Activated CD4-positive, alpha-beta memory T cell treated with anti-CD3 and anti-CD28 coated beads, Interleukin-2, amount 10 ng/mL, durations not matched to agents 7 days and 5 days (primary cell): ENCODE results near the gene BCAS3. TPM values are rescaled to one million over a fixed set of nuclear protein-coding genes. Genes with fewer than 3 reads are reported as not detected.
"Not testable (repeated sequence)": the region's sequence is repeated elsewhere in the genome, so short reads cannot be mapped to it uniquely, and the experiment has no call there.

Experiments
- CTCF ChIA-PET: fragments of 350-600 bp; sonication (Branson Sonifier 250); formaldehyde crosslinking; loops from one replicate; lab custom pipeline; 2021; ENCODE audit warnings: antibody characterized with exemption, inconsistent platforms; lab: Charles Lee
- POLR2A ChIA-PET: fragments of 350-600 bp; sonication (Branson Sonifier 250); formaldehyde crosslinking; loops from one replicate; lab custom pipeline; 2021; ENCODE audit warnings: antibody characterized with exemption; lab: Charles Lee
- DNase-seq: peaks from one replicate; pipeline ENCODE4 v3.0.0-alpha.2; 2020
- H3K27ac Mint-ChIP-seq: one replicate; pipeline ENCODE4 v1.8.0; 2021; ENCODE audit warnings: mild to moderate bottlenecking, mixed read lengths
- H3K27me3 Mint-ChIP-seq: one replicate; pipeline ENCODE4 v1.8.0; 2021; ENCODE audit warnings: mixed read lengths
- H3K36me3 Mint-ChIP-seq: one replicate; pipeline ENCODE4 v1.8.0; 2021; ENCODE audit warnings: low read depth, mixed read lengths
- H3K4me1 Mint-ChIP-seq: one replicate; pipeline ENCODE4 v1.8.0; 2021; ENCODE audit warnings: mixed read lengths
- H3K4me3 Mint-ChIP-seq: one replicate; pipeline ENCODE4 v1.8.0; 2021; ENCODE audit warnings: mild to moderate bottlenecking, mixed read lengths
- H3K9me3 Mint-ChIP-seq: one replicate; pipeline ENCODE4 v1.8.0; 2021; ENCODE audit warnings: mixed read lengths
- total RNA-seq, 2 experiments: library from RNA; stranded (reverse); gene quantifications; one replicate each; pipeline ENCODE4 v1.2.3, GENCODE V29; 2021

BCAS3 gene
- total RNA-seq, 2 experiments from 2014 or later: 16.2 to 19.8 TPM

DNA sequence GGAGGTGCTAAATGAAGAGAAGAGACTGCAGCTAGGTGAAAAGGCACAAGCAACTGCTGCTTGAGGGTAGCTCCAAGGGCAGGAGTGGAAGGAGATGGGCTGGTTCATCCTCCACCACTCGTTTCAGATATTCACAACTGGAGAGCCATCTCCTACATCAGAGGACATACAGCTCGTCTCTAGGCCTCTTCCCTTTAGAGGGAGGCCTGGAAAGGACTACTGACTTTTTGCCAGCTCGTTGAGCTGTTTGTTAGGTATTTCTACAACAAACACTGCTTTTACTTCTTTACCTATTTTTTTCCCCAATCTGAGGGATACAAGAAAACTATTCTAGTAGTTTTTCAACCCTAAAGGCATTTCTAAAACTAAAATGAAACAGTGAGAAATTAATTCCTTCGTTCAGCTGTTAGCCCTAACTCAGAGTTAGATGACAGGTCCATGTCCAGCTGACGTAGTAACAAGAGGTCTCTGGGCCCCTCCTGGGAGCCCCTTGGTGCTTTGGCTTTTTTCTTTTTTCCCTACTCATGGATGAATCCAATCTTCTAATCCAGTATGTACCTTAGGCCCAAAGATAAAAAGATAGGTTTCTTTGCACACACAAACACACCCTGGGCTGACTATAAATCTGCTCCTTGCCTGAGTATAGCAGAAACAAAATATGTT, 674.2 kb downstream of the BCAS3 start:
- Mint-ChIP-seq H3K27ac (no peak overlapping the region), H3K4me3 (no peak overlapping the region)
- POLR2A ChIA-PET: no interaction called here

DNA sequence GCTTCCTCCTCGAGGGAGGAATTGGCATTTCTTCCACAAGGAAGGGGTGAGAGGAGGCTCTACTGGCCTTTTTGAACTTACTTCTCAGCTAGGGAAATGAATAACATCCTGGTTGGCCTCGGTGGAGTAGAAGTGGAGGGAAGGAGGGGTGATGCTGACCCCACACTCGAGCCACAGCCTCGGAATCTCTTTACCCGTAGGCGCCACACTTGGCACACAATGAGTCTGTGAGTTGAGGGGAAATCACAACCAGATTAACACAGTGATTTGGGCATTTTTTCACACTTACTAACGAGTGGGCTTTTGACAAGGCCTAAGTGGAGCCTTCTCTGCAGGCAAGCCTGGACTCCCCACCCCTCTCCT, 674.7 kb downstream of the BCAS3 start:
- H3K4me1 Mint-ChIP-seq: no peaks in the 10 kb centered on the region
- H3K9me3 Mint-ChIP-seq: no peaks in the 10 kb centered on the region
- no peak for DNase-seq
- ChIA-PET CTCF (interaction anchor here (0.7 kb wide), 1 partner anchor 50 kb away, joined by 3 read pairs; no protein-coding TSS in a partner anchor), POLR2A (no interaction called here)
- no peak overlapping the region for H3K27ac Mint-ChIP-seq
- no peaks in the 10 kb centered on the region for H3K27me3 Mint-ChIP-seq
- H3K36me3 Mint-ChIP-seq: no peaks in the 10 kb centered on the region
- no peak overlapping the region for H3K4me3 Mint-ChIP-seq

More for the DNA sequence above, 674.2 kb downstream of the BCAS3 start:
- Mint-ChIP-seq H3K36me3 (no peaks in the 10 kb centered on the region), H3K4me1 (no peaks in the 10 kb centered on the region), H3K27me3 (no peaks in the 10 kb centered on the region), H3K9me3 (no peaks in the 10 kb centered on the region)
- CTCF ChIA-PET: interaction anchor here (0.7 to 1.6 kb wide), 2 partner anchors 11 to 51 kb away, joined by 3 to 4 read pairs; no protein-coding TSS in a partner anchor
- DNase-seq: no peak

DNA sequence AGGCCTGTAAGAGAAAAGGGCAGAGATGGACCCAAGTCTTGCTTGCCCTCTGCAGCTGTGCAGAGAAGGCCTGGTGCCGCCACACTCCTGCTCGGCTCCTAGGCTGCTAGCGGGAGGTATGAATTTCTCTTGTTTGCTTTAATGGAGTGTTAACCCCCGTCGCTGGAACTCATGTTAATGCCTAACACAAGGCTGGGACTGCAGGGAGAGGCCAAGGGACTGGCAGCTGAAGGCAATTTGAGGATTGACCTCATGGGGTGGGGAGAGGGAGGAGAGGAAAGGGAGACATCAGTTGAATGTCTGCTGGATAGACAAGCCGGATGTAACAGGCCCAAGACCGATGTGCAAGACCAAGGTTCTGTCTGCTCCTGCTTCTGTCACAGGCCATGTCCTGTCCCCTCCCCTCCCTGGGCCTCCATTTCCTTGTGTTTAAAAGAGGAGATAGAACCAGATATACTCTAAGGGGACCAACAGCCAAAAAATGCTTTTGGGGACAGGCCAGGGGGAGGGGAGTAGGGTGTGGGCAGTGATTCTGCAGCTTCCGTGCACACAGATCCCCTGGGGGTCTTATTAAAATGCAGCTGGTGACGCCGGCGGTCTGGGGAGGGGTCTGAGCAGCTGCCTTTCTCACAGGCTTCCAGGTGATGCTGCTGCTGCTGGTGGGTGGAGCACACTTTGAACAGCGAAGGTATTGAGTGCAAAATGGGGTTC, 675.3 kb downstream of the BCAS3 start:
- no peaks in the 10 kb centered on the region for H3K27me3 Mint-ChIP-seq
- no peaks in the 10 kb centered on the region for H3K9me3 Mint-ChIP-seq
- H3K4me3 Mint-ChIP-seq: no peak overlapping the region
- no peaks in the 10 kb centered on the region for H3K36me3 Mint-ChIP-seq
- POLR2A ChIA-PET: no interaction called here
- H3K27ac Mint-ChIP-seq: no peak overlapping the region
- CTCF ChIA-PET: no interaction called here
- no peak for DNase-seq
- H3K4me1 Mint-ChIP-seq: no peaks in the 10 kb centered on the region

DNA sequence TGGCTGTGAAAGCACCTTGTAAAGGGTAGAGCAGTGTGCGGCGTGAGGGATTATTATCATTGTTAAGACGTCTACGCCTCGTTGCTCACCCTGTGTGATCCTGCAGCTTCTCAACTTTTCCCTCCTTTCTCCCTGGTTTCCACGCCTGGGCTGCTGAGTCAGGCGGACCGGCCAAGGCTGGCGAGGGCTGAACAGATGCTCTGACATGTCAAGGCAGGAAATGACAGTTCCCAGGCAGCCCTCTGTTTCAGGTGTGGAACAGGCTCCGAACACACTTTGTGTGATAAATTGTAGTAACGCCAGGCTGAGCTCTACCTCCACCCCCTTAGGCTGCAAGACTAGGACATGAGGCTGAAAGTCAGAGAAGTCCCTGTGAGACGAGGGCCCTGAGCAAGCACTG, 676.0 kb downstream of the BCAS3 start:
- CTCF ChIA-PET: no interaction called here
- POLR2A ChIA-PET: no interaction called here
- no peaks in the 10 kb centered on the region for H3K9me3 Mint-ChIP-seq
- H3K4me3 Mint-ChIP-seq: no peak overlapping the region
- no peaks in the 10 kb centered on the region for H3K36me3 Mint-ChIP-seq
- DNase-seq: no peak
- no peaks in the 10 kb centered on the region for H3K27me3 Mint-ChIP-seq
- no peak overlapping the region for H3K27ac Mint-ChIP-seq
- H3K4me1 Mint-ChIP-seq: no peaks in the 10 kb centered on the region

DNA sequence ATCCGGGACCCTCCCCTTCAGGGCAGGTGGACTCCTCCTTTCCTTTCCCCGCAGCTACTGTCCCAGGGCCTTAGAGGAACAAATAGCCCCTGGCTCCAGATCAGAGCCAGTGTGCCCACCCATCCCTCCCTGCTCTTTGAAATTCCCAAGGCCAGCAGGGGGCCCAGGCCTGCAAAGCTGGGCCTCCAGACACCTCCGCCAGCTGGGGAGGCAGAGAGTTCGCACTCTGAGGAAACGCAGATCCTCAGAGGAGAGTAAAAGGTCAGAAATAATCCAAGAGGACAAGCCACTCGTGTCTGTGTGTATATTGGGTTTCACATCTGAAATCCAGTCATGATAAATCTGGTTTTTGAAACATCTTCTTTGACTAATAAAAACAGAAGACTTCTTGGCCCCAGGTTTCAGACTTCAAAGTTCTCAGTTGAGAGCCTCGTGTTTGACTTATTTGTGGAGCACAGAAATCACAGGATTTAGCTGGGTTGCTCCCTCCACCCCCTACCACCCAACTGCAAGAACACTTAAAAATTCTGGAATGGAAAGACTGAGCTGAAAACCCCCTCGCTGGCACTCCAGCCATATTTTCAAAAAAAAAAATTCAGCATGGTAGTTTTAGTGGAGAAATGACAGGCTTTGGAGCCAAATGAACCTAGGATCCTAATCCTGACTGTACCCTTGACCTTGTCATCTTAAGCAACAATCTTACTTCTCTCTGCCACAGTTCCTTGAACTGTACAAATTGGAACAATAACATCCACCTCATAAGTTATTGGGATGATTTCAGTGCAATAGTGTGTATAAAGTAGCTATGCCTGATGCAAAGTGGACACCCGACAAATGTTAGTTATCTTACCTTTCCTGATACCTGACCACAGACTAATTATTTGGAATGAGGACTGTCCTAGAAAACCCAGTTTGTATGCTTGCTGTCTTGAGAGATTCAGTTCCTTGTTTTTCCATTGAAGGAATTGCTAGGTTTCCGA, 677.5 kb downstream of the BCAS3 start:
- no peak for DNase-seq
- Mint-ChIP-seq H3K4me1 (no peaks in the 10 kb centered on the region), H3K4me3 (no peak overlapping the region), H3K27me3 (no peaks in the 10 kb centered on the region), H3K27ac (no peak overlapping the region), H3K9me3 (no peaks in the 10 kb centered on the region), H3K36me3 (no peaks in the 10 kb centered on the region)
- ChIA-PET POLR2A (no interaction called here), CTCF (no interaction called here)

DNA sequence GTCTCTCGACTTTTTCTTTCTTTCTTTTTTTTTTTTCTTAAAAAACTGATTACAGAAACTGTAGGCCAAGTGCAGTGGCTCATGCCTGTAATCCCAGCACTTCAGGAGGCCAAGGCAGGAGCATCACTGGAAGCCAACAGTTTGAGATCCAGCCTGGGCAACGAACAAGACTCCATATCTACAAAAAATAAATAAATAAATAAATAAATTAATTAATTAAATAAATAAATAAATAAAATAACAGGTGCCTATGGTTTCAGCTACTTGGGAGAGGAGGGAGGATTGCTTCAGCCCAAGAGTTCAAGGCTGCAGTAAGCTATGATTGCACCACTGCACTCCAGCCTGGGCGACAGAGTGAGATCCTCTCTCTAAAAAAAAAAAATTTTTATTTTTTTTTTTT, 679.4 kb downstream of the BCAS3 start:
- POLR2A ChIA-PET, H3K27me3 Mint-ChIP-seq, H3K27ac Mint-ChIP-seq, H3K4me1 Mint-ChIP-seq, CTCF ChIA-PET, H3K36me3 Mint-ChIP-seq, H3K4me3 Mint-ChIP-seq, DNase-seq, H3K9me3 Mint-ChIP-seq: not testable (repeated sequence)

GRCh38 chr17:61359513-61359912, 681.9 kb downstream of the BCAS3 start:
- H3K27ac Mint-ChIP-seq, POLR2A ChIA-PET: not testable (repeated sequence)

DNA sequence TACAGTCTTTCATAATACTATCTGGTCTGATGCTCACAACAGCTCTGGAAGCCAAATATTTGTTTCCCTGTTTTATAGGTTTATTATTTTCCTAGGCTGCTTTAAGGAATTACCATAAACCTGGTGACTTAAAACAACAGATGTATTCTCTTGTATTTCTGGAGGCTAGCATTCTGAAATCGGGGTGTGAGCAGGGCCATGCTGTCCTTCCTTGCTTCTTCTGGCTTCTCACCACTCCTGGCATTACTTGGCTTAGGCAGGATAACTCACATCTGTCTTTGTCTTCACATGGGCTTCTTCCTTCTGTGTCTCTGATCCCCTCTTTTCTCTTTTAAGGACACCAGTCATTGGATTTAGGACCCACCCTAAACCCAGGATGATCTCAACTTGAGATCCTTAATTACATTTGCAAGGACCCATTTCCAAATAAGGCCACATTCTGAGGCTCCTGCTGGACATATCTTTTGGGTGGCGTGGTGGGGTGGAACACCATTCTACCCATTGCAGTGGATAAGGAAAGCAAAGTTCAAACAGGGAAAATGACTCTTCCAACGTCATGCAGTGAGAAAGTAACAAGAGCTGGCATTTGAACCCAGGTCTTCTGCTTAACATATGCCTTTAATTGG, 682.8 kb downstream of the BCAS3 start:
- no peak overlapping the region for H3K4me3 Mint-ChIP-seq
- H3K27ac Mint-ChIP-seq: no peak overlapping the region
- H3K36me3 Mint-ChIP-seq: no peaks in the 10 kb centered on the region
- POLR2A ChIA-PET: no interaction called here
- CTCF ChIA-PET: interaction anchor here (0.7 to 2.3 kb wide), 4 partner anchors 8 to 453 kb away, joined by 4 to 19 read pairs (median 12); no protein-coding TSS in a partner anchor
- H3K9me3 Mint-ChIP-seq: no peaks in the 10 kb centered on the region
- no peaks in the 10 kb centered on the region for H3K27me3 Mint-ChIP-seq
- H3K4me1 Mint-ChIP-seq: no peaks in the 10 kb centered on the region
- no peak for DNase-seq

More at GRCh38 chr17:61359513-61359912, 681.9 kb downstream of the BCAS3 start:
- H3K4me3 Mint-ChIP-seq, H3K4me1 Mint-ChIP-seq, H3K27me3 Mint-ChIP-seq, H3K9me3 Mint-ChIP-seq, H3K36me3 Mint-ChIP-seq, DNase-seq: not testable (repeated sequence)
- CTCF ChIA-PET: interaction anchor here (1.3 to 2.3 kb wide), 7 partner anchors 9 to 639 kb away, joined by 3 to 19 read pairs (median 7); no protein-coding TSS in a partner anchor

- ChIA-PET CTCF (no interaction called here), POLR2A (no interaction called here)
- no peaks in the 10 kb centered on the region for H3K36me3 Mint-ChIP-seq
- no peak overlapping the region for H3K27ac Mint-ChIP-seq
- no peak for DNase-seq
- no peaks in the 10 kb centered on the region for H3K9me3 Mint-ChIP-seq
- H3K4me3 Mint-ChIP-seq: no peak overlapping the region
- H3K4me1 Mint-ChIP-seq: no peaks in the 10 kb centered on the region
- H3K27me3 Mint-ChIP-seq: no peaks in the 10 kb centered on the region
Observed at GRCh38 chr17:61361084-61361483, 683.4 kb downstream of the BCAS3 start.

GRCh38 chr17:61362396-61362795, 684.7 kb downstream of the BCAS3 start:
- POLR2A ChIA-PET: no interaction called here
- CTCF ChIA-PET: interaction anchor here (1.4 kb wide), 1 partner anchor 11 kb away, joined by 4 read pairs; no protein-coding TSS in a partner anchor
- Mint-ChIP-seq H3K4me3 (no peak overlapping the region), H3K36me3 (no peaks in the 10 kb centered on the region), H3K27me3 (no peaks in the 10 kb centered on the region), H3K4me1 (no peaks in the 10 kb centered on the region), H3K27ac (no peak overlapping the region), H3K9me3 (no peaks in the 10 kb centered on the region)
- DNase-seq: no peak

DNA sequence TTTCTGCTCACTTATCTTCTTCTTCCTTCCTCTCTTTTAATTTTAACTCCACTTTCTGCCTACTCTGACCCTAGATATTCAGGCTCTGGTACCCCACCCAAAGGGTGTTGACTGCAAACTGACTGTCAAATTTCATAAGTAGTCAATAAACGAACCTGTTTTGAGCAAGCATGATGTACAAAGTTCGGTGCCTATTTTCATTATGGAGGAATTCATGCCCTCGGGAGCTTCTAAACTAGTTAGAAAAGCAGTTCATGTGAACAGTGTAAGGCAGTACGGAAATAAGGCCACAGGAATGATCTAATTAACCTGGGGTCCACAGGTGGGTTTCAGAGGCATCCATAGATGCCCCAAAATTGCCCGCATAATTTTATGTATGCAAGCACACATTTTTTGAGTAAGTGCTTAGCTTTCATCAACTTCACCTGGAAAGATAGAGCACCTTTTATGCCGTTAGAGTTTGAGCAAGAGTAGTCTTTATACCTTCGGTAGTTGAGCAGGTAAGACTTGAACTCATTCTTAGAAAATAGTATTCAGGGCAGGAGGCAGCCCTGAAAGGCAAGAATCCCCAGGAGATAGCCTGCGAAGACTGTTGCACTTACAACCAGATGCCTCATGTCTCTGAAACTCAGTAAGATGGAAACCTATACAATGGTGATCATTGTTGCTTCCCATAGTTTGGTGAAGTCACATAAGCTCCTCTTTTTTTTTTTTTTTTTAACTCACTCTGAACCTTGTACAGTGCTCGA, 685.4 kb downstream of the BCAS3 start:
- ChIA-PET POLR2A (no interaction called here), CTCF (interaction anchor here (1.4 kb wide), 1 partner anchor 12 kb away, joined by 4 read pairs; no protein-coding TSS in a partner anchor)
- no peak overlapping the region for H3K4me3 Mint-ChIP-seq

More for the DNA sequence above, 685.4 kb downstream of the BCAS3 start:
- no peaks in the 10 kb centered on the region for H3K9me3 Mint-ChIP-seq
- no peaks in the 10 kb centered on the region for H3K36me3 Mint-ChIP-seq
- no peaks in the 10 kb centered on the region for H3K4me1 Mint-ChIP-seq
- H3K27me3 Mint-ChIP-seq: no peaks in the 10 kb centered on the region
- H3K27ac Mint-ChIP-seq: no peak overlapping the region
- no peak for DNase-seq
